ENCODE measurements around the gene UBIAD1.
"Not testable (repeated sequence)": the region's sequence is repeated elsewhere in the genome, so short reads cannot be mapped to it uniquely, and the experiment has no call there.

Gene UBIAD1

GRCh38 chr1:11298390-11299224, 25.6 kb downstream of the UBIAD1 start:
- in situ Hi-C loops (cut with HindIII; ENCODE audit: low sequenced_read_pairs) = no loop called here
- no peak for TF ChIP-seq CTCF (IDR thresholded peaks at IDR 0.05; ENCODE audit: low read depth, low read length, missing control alignments)
- no peak for DNase-seq (ENCODE audit: low read depth)
- H3K4me3 ChIP-seq (ENCODE audit: low read depth, low read length) = no peak overlapping the region

DNA sequence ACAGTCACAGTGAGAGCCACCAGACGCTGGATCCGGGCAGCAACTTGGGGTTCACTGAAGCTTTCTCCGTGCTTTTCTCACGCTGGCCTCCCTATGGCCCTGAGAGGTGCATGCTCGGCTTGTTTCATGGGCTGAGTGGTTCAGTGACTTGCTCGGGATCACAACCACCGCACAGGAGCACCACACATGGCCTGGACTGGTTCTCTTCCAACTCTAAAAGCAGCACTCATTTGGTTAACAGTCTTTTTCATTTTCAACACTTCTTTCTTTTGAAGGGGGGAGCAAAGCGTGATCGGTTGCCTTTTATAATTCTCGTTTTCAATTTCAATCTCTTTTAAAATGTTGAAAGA, 26.2 kb downstream of the UBIAD1 start:
- H3K4me3 ChIP-seq (ENCODE audit: low read depth, low read length) = no peak overlapping the region
- no peak for DNase-seq (ENCODE audit: low read depth)
- no peak for TF ChIP-seq CTCF (IDR thresholded peaks at IDR 0.05; ENCODE audit: low read depth, low read length, missing control alignments)
- in situ Hi-C loops (cut with HindIII; ENCODE audit: low sequenced_read_pairs) = no loop called here

DNA sequence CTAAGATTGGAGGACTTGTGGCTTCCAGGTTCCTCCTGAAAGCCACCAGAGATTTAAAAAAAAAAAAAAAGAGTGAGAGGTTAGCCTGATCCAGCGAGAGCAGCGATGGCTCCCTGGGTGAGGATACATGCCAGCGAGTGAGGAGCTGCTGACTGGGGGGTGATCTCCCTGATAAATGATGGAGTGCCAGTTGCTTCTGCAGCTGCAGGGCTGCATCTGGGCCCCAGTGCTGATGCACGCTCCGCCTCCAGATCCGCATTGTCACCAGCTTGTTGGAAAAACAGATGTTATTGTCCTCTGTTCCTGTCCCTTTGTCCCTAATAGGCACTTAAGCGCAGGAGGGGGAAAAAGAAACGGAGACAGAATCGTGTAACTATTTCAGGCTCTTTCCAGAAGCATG, 28.6 kb downstream of the UBIAD1 start:
- no peak for DNase-seq (ENCODE audit: low read depth)
- in situ Hi-C loops (cut with HindIII; ENCODE audit: low sequenced_read_pairs) = no loop called here
- no peak overlapping the region for H3K4me3 ChIP-seq (ENCODE audit: low read depth, low read length)
- TF ChIP-seq CTCF (IDR thresholded peaks at IDR 0.05; ENCODE audit: low read depth, low read length, missing control alignments) = no peak

- no peak for TF ChIP-seq CTCF (IDR thresholded peaks at IDR 0.05; ENCODE audit: low read depth, low read length, missing control alignments)
- H3K4me3 ChIP-seq (ENCODE audit: low read depth, low read length) = no peak overlapping the region
- DNase-seq (ENCODE audit: low read depth) = no peak
- in situ Hi-C loops (cut with HindIII; ENCODE audit: low sequenced_read_pairs) = no loop called here
These were observed 29.4 kb downstream of the UBIAD1 start for GRCh38 chr1:11302366-11302765.

DNA sequence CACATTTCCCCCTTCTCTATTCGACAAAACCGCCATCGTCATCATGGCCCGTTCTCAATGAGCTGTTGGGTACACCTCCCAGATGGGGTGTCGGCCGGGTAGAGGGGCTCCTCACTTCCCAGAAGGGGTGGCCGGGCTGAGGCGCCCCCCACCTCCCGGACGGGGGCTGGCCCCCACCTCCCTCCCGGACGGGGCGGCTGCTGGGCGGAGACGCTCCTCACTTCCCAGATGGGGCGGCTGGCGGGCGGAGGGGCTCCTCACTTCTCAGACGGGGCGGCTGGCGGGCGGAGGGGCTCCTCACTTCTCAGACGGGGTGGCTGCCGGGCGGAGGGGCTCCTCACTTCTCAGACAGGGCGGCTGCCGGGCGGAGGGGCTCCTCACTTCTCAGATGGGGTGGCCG, 32.5 kb downstream of the UBIAD1 start:
- in situ Hi-C loops (cut with HindIII; ENCODE audit: low sequenced_read_pairs); H3K4me3 ChIP-seq (ENCODE audit: low read depth, low read length); DNase-seq (ENCODE audit: low read depth): not testable (repeated sequence)

GRCh38 chr1:11307852-11308251, 34.9 kb downstream of the UBIAD1 start:
- no peak overlapping the region for H3K4me3 ChIP-seq (ENCODE audit: low read depth, low read length)
- no peak for TF ChIP-seq CTCF (IDR thresholded peaks at IDR 0.05; ENCODE audit: low read depth, low read length, missing control alignments)
- in situ Hi-C loops (cut with HindIII; ENCODE audit: low sequenced_read_pairs) = no loop called here
- no peak for DNase-seq (ENCODE audit: low read depth)

- DNase-seq (ENCODE audit: low read depth) = no peak
- no peak overlapping the region for H3K4me3 ChIP-seq (ENCODE audit: low read depth, low read length)
- in situ Hi-C loops (cut with HindIII; ENCODE audit: low sequenced_read_pairs) = no loop called here
- no peak for TF ChIP-seq CTCF (IDR thresholded peaks at IDR 0.05; ENCODE audit: low read depth, low read length, missing control alignments)
These were observed 35.8 kb downstream of the UBIAD1 start for GRCh38 chr1:11308699-11309224.

Measured in astrocyte of the cerebellum (primary cell).